Measurements from ENCODE around the gene CD6.

DNA sequence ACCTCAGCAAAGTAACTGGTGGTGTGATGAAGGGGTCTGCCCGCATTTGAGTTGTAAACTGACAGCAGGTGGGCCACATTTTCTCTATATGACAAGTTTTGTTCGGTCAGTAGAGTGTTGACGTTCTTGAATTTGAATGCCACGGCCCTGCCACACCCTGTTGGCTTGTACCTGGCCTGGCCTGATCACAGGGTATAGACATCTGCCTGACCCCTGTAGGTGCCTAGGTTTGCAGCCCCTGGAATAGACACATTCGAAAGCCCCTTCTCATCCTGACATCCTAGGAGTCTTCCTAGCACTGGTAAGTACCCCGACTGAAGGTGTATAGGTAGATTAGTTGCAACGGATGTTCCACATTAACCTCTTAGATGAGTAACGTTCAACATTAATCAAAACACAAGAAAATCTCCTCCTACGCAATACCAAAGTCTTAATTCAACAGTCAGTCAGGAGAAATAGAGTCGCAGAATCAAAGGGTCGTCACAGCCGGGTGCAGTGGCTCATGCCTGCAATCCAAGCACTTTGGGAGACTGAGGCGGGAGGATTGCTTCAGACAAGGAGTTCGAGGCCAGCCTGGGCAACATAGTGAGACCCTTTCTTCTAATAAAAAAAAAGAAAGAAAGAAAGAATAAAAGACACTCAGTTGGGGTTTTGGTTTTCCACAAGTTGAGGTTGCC is 87.2 kb downstream of the CD6 start:
- TF ChIP-seq, protein P1, sequence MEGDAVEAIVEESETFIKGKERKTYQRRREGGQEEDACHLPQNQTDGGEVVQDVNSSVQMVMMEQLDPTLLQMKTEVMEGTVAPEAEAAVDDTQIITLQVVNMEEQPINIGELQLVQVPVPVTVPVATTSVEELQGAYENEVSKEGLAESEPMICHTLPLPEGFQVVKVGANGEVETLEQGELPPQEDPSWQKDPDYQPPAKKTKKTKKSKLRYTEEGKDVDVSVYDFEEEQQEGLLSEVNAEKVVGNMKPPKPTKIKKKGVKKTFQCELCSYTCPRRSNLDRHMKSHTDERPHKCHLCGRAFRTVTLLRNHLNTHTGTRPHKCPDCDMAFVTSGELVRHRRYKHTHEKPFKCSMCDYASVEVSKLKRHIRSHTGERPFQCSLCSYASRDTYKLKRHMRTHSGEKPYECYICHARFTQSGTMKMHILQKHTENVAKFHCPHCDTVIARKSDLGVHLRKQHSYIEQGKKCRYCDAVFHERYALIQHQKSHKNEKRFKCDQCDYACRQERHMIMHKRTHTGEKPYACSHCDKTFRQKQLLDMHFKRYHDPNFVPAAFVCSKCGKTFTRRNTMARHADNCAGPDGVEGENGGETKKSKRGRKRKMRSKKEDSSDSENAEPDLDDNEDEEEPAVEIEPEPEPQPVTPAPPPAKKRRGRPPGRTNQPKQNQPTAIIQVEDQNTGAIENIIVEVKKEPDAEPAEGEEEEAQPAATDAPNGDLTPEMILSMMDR (IDR thresholded peaks at IDR 0.05; ENCODE audit: insufficient read depth, low read depth, low read length), result no peak
- no peak for TF ChIP-seq EZH2 (IDR thresholded peaks at IDR 0.05; ENCODE audit: insufficient read depth, low read length)
